HG03108 (cell line): Measurements from ENCODE around the gene ADIPOR1.
"Not testable (repeated sequence)": the region's sequence is repeated elsewhere in the genome, so short reads cannot be mapped to it uniquely, and the experiment has no call there.

Source experiments
- ATAC-seq: cut with Tn5 transposase; IDR thresholded peaks from one replicate; pipeline ENCODE4 v1.9.1; 2021; ENCODE audit warnings: moderate library complexity; ENCODE audit not compliant: unreplicated experiment

ADIPOR1 gene, protein sequence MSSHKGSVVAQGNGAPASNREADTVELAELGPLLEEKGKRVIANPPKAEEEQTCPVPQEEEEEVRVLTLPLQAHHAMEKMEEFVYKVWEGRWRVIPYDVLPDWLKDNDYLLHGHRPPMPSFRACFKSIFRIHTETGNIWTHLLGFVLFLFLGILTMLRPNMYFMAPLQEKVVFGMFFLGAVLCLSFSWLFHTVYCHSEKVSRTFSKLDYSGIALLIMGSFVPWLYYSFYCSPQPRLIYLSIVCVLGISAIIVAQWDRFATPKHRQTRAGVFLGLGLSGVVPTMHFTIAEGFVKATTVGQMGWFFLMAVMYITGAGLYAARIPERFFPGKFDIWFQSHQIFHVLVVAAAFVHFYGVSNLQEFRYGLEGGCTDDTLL

DNA sequence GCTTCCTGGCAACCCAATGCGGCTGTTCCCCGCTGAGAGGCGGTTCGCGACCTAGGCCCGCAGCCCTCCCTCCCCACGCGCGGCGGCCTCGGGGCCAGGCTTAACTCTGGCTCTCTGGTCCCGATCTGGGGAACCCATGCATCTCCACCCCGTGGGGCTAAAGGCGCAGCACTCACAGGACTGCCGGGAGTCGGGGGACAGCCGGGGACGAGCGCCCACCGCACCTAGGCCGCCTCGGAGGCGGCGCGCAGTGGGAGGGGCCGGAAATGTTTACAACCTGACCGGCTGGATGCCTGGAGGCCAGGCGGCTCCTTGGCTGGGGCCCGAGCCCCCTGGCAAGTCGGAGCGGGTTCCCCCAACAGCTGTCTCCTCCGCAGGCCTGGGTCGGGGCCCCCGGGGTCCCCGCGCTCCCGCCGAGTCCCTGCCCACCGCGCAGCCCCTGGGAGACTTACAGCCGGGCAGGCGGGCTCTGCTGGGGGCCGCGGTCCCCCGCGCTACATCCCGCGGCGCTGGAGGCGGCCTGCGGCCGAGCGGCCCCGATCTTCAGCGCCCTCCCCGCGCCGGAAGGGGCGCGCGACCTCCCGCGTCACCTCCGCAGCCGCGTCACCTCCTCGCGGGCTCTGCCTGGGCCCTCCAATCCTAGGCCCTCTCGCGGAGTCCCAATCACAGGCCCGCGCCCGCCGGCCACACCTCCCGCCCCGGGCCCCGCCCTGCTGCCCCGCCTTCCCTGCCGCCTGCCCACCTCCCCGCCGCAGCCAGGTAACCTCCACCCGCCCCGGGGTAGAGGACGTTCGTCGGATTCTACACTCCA is at the start of gene ADIPOR1:
Gene ADIPOR1, minus strand, starts transcription at position 580 of the 811 bp plus-strand sequence. CDS start 7,242 bp downstream, outside the sequence.
- ATAC-seq: peak; percentile 99

DNA sequence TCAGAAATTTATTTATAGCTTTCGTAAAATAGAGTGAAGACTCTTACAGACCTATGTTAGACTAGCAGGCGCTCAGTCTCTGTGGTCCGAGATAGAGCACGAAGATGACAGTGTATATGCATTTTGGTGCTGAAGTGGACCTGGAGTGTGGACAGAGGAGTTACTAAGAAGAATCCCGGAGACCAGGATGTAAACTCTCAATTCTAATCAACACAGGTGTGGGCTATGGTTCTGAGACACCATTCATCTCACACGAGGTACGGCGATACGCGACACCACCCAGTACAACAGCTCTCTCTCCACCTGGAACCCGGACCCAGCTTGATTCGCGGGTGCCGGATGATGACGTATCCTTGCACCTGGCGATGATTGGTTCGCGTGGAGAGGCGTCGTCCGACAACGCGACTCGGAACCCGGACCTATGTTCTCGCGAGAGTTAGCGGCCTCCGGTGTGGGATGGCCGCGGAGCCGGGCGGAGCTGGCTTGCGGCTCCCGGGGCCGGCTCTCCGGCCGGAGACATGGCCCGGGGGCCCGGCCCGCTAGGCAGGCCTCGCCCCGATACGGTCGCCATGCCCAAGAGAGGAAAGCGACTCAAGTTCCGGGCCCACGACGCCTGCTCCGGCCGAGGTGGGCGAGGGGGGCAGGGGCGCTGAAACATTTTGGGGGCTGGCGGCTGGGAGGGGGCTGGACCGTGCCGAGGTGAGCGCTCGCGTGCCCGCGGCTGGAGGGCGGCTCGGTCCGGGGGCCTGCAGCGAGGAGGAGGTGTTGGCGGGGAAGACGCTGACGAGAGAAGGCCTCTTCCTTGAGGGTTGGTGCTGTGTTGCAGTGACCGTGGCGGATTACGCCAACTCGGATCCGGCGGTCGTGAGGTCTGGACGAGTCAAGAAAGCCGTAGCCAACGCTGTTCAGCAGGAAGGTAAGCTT is 49.1 kb upstream of the ADIPOR1 start, which contains the start of gene TMEM183A:
Gene TMEM183A, plus strand, starts transcription at position 427 of the 924 bp plus-strand sequence. Its CDS starts 92 bp downstream, at position 519.
- peak; percentile 92 for ATAC-seq

DNA sequence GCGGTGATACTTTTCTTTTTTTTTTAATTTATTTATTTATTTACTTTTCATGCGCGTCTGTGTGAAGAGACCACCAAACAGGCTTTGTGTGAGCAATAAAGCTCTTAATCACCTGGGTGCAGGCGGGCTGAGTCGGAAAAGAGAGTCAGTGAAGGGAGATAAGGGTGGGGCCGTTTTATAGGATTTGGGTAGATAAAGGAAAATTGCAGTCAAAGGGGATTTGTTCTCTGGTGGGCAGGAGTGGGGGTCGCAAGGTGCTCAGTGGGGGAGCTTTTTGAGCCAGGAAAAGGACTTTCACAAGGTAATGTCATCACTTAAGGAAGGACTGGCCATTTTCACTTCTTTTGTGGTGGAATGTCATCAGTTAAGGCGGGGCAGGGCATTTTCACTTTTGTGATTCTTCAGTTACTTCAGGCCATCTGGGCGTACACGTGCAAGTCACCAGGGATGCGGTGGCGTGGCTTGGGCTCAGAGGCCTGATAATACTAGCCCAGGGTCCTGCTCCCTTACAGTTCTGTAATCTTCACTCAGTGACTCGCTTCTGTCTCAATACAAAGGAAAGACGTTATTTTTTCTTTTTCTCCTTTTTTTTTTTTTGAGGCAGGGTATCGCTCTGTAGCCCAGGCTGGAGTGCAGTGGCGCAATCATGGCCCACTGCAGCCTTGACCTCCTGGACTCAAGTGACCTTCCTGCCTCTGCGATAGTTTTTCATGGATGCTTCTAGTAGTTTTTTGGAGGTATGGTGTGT is 47.5 kb upstream of the ADIPOR1 start:
- not testable (repeated sequence) for ATAC-seq

DNA sequence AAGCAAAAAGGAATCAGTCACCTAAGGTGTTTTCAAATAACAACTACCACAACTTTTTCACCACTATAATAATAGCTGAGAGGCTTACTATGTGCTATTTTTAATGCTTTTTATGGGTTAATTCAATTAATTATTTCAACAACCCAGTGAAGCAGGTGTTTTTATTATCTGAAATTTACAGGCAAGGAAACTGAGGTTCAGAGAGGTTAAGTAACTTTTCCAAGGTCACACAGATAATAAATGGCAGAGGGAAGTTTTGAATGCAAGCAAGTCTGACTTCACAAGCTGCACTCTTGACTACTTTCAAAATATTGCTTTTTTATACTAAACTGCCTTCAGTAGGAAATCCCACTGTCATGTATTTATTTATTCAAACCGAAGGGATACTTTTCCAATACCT is 44.8 kb upstream of the ADIPOR1 start:
- ATAC-seq: no peak

DNA sequence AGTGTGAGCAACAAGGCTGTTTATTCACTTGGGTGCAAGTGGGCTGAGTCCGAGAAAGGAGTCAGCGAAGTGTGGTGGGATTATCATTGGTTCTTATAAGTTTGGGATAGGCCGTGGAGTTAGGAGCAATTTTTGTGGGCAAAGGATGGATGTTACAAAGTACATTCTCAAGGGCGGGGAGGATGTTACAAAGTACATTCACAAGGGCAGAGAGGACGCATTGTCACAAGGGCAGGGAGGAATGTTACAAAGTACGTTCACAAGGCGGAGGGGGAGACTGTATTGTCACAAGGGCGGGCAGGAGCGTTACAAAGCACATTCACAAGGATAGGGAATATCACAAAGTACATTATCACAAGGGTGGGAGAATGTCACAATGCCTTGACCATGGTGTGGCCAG is 43.9 kb upstream of the ADIPOR1 start:
- no peak for ATAC-seq

DNA sequence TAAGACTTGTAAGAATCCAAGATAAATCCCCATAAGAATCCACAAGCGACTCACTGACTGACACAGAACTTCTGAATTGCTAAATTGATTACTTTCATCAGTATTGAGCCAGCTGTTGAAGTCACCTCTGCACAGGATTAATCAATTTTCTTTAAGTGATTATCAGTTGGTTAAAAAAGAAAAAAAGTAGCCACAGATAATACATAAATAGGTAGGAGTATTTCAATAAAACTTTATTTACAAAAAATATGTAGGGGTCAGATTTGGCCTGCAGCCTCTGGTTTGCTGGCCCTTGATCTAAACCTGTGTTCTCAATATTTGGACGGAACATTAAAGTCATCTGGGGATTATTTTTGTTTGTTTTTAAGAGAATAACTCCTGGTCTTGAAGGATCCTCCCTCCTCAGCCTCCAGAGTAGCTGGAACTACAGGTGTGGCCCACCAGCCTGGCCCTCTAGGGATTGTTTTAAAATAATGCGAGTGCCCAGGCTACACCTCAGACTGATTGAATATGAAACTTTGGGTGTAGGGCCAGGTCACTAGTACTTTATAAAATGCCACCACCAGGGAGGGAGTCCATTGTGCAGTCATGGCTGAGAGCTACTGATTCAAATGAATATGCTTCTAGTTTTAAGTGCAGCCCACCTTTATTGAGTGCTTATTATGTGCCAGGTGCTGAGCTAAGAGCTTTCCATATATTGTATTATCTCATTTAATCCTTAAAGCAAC is 42.3 kb upstream of the ADIPOR1 start:
- ATAC-seq: no peak

DNA sequence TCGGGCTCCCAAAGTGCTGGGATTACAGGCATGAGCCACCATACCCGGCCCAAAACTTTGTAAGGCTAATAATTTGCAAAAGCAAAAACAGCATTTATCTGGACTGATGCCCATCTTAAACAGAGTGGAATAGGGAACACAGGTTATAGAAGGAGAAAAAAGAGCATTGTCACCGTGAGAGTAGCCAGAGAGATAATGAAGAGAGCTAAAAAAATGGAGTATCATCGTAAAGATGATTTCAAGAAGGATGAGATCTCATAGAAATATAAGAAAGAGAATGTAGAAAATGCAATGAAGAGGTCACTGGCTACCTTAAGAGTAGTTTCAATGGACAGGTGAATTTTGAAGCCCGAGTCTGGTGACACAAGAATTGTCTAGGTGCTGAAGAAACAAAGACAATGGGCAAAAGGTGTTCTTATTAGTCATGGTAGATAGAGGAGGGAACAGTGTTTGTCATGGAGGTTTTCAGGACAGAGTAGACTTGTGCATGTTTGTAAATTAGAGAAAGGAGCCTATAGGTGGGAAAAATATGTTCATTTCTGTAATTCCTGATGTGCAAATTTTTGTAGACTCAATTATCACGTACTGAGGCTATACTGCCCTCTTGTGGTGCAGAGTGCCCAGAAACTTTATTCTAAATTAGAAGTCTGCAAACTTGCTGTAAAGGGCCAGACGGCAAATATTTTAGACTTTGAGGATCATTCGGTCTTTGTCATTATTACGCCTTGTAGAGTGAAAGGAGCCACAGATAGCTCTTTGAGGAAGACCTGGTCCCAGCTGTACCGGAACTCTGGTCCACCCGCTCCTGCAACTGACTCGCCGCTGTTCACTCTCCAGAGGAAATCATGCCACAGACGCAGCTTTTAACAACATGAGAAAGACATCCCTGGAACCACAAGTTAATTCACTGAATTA is 41.0 kb upstream of the ADIPOR1 start:
- no peak for ATAC-seq

DNA sequence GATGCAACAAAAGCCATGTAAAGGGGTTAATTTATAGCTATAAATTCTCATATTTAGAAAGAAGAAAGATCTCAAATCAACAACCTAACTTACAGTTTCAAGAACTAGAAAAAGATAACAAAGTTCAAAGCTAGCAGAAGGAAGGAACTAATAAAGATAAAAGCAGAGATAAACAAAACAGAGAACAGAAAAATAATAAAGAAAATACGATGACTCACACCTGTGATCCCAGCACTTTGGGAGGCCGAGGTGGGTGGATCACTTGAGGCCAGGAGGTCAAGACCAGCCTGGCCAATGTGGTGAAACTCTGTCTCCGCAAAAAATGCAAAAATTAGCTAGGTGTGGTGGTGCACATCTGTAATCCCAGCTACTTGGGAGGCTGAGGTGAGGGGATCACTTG is 36.6 kb upstream of the ADIPOR1 start:
- no peak for ATAC-seq

DNA sequence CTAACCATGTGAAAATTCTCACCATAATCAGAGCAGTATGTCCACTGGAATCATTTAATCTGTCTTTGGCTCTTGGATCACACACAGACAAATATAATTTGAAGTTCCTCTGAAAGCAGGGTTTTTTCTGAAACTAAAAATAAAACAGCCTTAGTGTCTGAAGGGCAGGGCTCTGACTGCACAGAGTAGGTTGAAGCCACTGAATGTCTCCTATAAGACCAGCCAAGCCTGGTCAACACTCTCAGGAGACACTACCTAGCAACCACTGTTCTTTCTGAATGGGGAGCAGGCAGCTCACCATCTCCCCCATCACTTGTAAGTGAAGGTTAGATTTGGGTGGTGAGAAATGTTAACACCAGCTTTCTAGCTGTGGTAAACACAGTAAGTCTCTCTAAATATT is 33.0 kb upstream of the ADIPOR1 start:
- ATAC-seq: no peak

DNA sequence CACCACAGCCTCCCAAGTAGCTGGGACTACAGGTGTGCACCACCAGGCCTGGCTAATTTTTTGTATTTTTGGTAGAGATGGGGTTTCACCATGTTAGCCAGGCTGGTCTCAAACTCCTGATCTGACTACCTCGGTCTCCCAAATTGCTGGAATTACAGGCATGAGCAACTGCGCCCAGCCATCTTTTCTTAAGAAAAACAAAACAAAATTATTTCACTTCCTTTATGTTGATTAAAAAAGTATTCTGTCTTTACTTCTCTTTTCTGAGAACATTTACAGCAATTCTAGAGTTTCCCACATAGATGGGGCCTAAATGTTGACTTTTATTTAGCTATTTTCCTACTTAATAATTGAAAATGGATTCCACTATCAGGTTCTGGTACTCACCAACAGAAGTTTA is 31.8 kb upstream of the ADIPOR1 start:
- no peak for ATAC-seq

DNA sequence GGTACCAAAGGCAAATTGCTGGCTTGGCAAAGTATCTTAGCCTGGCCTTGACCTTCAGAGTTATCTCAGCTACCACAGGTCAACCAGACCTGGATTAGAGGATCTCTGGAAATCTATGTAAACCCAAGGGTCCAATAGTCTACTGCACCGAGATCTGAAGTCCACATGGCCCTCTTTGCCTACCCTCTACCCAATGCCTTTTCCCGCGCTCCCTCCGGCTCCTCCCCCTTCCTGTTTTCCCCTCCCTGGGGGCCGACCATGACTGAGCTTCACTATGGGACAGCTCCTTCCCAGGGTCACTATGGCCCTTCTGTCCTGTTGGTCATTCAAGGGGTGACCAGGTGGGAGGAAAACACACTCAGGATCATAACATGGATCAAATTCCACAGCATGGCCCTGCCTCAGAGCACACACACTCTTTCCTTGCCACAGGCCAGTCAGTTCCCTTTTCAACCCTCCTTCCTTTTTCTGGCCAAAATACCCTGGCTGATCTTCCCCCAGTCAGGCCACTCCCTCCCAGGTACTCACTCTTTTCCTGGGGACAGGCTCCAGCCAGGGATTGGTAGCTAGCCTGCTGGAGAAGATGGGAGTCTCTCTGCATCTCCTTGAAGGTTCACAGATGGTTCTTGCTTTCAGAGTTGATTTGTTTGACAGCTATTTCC is 29.9 kb upstream of the ADIPOR1 start:
- no peak for ATAC-seq

DNA sequence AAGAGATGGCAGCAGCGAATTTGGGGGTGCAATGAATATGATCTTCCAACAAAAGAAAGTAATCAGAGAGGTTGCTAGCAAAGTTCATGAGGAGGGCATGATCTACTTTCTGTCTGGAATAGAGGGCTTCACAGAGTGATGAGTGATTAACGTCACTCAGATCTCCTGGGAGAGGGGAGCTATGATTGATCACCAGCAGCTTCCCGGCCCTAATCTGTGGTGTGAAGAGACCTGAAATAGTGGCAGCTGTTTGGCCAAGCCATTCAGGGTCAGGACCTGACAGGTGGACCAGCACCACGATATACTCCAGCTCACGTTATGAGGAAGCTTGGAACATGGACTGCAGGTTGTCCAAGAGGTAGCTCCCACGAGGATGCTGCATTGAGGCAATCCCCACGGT is 29.1 kb upstream of the ADIPOR1 start:
- no peak for ATAC-seq

DNA sequence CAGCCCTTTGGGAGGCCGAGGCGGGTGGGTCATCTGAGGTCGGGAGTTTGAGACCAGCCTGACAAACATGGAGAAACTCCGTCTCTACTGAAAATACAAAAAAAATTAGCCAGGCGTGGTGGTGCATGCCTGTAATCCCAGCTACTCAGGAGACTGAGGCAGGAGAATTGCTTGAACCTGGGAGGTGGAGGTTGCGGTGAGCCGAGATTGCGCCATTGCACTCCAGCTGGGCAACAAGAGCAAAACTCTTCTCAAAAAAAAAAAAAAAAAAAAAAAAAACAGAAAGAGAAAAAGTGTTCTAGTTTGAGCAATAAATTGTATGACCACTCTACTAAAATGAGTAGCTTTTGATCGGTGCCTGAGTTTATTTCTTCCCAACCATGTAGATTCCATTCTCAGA is 28.0 kb upstream of the ADIPOR1 start:
- not testable (repeated sequence) for ATAC-seq

DNA sequence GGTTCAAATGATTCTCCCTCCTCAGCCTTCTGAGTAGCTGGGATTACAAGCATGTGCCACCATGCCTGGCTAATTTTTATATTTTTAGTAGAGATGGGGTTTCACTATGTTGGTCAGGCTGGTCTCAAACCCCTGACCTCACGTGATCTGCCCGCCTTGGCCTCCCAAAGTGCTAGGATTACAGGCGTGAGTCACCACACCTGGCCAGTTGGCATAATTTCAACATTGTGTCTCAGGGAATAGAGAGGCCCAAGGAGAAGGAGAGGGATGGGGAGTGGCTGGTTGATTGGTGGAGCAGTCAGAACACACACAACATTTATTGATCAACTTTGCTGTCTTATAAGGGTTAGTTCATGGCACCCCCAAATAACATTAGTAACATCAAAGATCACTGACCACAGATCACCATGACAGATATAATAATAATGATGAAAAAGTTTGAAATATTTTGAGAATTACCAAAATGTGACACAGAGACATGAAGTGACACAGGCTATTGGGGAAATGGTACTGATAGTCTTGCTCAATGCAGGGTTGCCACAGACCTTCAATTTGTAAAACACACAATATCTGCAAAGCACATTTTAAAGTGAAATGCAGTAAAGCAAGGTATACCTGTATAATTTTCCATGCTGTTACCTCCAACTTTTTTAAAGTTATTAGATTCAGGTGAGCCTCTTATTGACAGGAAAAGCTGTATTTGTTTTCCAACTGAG is 24.8 kb upstream of the ADIPOR1 start:
- ATAC-seq: no peak

DNA sequence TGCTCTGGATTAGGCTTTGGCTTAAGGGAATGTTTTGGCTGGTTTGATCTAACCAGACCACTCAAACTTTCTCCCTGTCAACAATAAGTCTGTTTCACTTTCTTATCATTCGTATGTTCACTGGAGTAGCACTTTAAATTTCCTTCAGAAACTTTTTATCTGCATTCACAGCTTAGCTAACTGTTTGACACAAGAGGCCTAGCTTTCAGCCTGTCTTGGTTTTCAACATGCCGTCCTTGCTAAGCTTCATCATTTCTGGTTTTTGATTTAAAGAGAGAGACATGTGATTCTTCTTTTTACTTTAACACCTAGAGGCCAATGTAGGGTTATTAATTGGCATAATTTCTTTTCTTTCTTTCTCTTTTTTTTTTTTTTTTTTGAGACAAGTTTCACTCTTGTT is 23.8 kb upstream of the ADIPOR1 start:
- no peak for ATAC-seq

DNA sequence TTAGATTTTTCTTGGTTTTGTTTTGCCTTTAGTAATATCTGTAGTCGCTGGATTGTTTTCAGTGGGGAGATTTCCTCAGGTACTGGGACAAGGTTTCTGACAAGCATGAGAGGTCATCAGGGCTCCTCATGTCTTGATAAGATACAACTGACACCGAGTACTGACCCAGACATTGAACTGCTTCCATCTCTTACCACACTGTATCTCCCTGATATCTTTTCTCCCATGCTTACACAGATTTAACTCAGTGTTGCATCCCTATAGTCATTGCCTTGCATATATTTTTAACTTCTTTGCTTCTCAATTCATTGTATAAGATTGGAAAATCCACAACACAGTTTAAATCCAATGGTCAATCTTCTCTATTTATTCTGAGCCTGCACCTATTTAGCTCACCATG is 21.3 kb upstream of the ADIPOR1 start:
- ATAC-seq: no peak

DNA sequence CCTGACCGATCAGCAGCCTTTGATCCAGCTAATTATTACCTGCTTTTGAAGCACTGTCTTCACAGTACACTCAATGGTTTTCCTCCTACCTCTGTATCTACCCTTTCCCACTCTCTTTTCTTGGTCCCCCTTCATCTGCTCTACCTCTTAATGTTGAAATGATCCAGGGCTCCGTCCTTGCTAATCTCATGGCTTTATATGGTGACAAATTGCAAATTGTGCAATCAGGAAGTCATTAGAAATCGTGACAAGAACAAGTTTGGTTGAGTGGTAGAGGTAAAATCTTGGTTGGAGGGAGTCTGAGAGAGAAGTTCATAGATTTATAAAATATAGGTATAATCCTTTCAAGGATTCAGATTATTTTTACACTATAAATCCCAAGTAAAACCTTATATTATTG is 18.5 kb upstream of the ADIPOR1 start:
- no peak for ATAC-seq
